ENCODE results near the gene TMCC2.

TMCC2 gene

GRCh38 chr1:205310976-205311704 lies 83.4 kb downstream of the TMCC2 start:
- H4K12ac ChIP-seq (ENCODE audit: low read depth, low read length): no peak overlapping the region
- H3K79me2 ChIP-seq (ENCODE audit: control insufficient read depth, insufficient read depth, low read length, poor library complexity): peaks cover 19% of the 10 kb centered on the region
- WGBS (ENCODE audit: extremely low coverage, insufficient coverage, insufficient read length): no CpG with 5 or more reads among the region's 8 CpGs
- peak overlapping the region; percentile 50 for H3K4ac ChIP-seq (ENCODE audit: low read depth, low read length)
- H3K23ac ChIP-seq (ENCODE audit: low read length): no peak overlapping the region
- no peak overlapping the region for H3K18ac ChIP-seq (ENCODE audit: low read length)
- H3K36me3 ChIP-seq (ENCODE audit: control insufficient read depth in 1 of 2, insufficient read depth in 2 of 2, low read length in 2 of 2): peaks cover 51 to 64% of the 10 kb centered on the region in 2 experiments
- no peak overlapping the region for H3K14ac ChIP-seq (ENCODE audit: low read length)
- H3K4me2 ChIP-seq (ENCODE audit: low read length): no peak overlapping the region
- H2AK5ac ChIP-seq (ENCODE audit: low read length): no peak overlapping the region
- no peak overlapping the region for H3K9ac ChIP-seq (ENCODE audit: low read length)
- no peak overlapping the region for H2BK120ac ChIP-seq (ENCODE audit: insufficient read depth, low read length, poor library complexity)
- H4K91ac ChIP-seq (ENCODE audit: low read depth, low read length): no peak overlapping the region
- H2BK12ac ChIP-seq (ENCODE audit: low read length): no peak overlapping the region
- H3K79me1 ChIP-seq (ENCODE audit: low read length): peaks cover 9% of the 10 kb centered on the region
- no peak overlapping the region for H2BK5ac ChIP-seq (ENCODE audit: low read depth, low read length, poor library complexity)
- no peak overlapping the region for H3K27ac ChIP-seq (ENCODE audit: low read depth, low read length)
- H3K4me3 ChIP-seq (ENCODE audit: low read depth, low read length): no peak overlapping the region
- H3K9me3 ChIP-seq (ENCODE audit: insufficient read depth, low read depth, low read length): no peaks in the 10 kb centered on the region
- H4K8ac ChIP-seq (ENCODE audit: low read depth, low read length): no peak overlapping the region
- no peaks in the 10 kb centered on the region for H3K27me3 ChIP-seq (ENCODE audit: insufficient read depth, low read length)
- H2AFZ ChIP-seq (ENCODE audit: insufficient read depth, low read length, poor library complexity): no peak overlapping the region
- peaks cover 13 to 15% of the 10 kb centered on the region in 2 experiments for H3K4me1 ChIP-seq (ENCODE audit: control insufficient read depth in 1 of 2, insufficient read depth in 2 of 2, low read length in 2 of 2)
- DNase-seq: peak in 1 of 2 donors; percentile 5

- peaks cover 9% of the 10 kb centered on the region for H3K79me1 ChIP-seq (ENCODE audit: low read length)
- H2AK5ac ChIP-seq (ENCODE audit: low read length): no peak overlapping the region
- peak overlapping the region; percentile 7 for H2BK120ac ChIP-seq (ENCODE audit: insufficient read depth, low read length, poor library complexity)
- H3K27ac ChIP-seq (ENCODE audit: low read depth, low read length): peak overlapping the region; percentile 52
- no peak for DNase-seq
- no peak overlapping the region for H2BK12ac ChIP-seq (ENCODE audit: low read length)
- peak overlapping the region; percentile 97 for H3K4ac ChIP-seq (ENCODE audit: low read depth, low read length)
- no peak overlapping the region for H3K23ac ChIP-seq (ENCODE audit: low read length)
- no peaks in the 10 kb centered on the region for H3K9me3 ChIP-seq (ENCODE audit: insufficient read depth, low read depth, low read length)
- peak overlapping the region; percentile 5 for H3K14ac ChIP-seq (ENCODE audit: low read length)
- H3K18ac ChIP-seq (ENCODE audit: low read length): peak overlapping the region; percentile 10
- H3K4me3 ChIP-seq (ENCODE audit: low read depth, low read length): no peak overlapping the region
- WGBS (ENCODE audit: extremely low coverage, insufficient coverage, insufficient read length): 100% methylated on average over 1 of the region's 10 CpGs
- no peaks in the 10 kb centered on the region for H3K27me3 ChIP-seq (ENCODE audit: insufficient read depth, low read length)
- peak overlapping the region; percentile 8 for H2BK5ac ChIP-seq (ENCODE audit: low read depth, low read length, poor library complexity)
- H3K4me1 ChIP-seq (ENCODE audit: control insufficient read depth in 1 of 2, insufficient read depth in 2 of 2, low read length in 2 of 2): peaks cover 26% of the 10 kb centered on the region in 2 experiments
- peak overlapping the region; percentile 21 for H4K91ac ChIP-seq (ENCODE audit: low read depth, low read length)
- H3K9ac ChIP-seq (ENCODE audit: low read length): no peak overlapping the region
- H3K36me3 ChIP-seq (ENCODE audit: control insufficient read depth in 1 of 2, insufficient read depth in 2 of 2, low read length in 2 of 2): peaks cover 38 to 56% of the 10 kb centered on the region in 2 experiments
- no peak overlapping the region for H4K12ac ChIP-seq (ENCODE audit: low read depth, low read length)
- H3K4me2 ChIP-seq (ENCODE audit: low read length): peak overlapping the region; percentile 48
- H3K79me2 ChIP-seq (ENCODE audit: control insufficient read depth, insufficient read depth, low read length, poor library complexity): peaks cover 35% of the 10 kb centered on the region
- no peak overlapping the region for H2AFZ ChIP-seq (ENCODE audit: insufficient read depth, low read length, poor library complexity)
- peak overlapping the region; percentile 7 for H4K8ac ChIP-seq (ENCODE audit: low read depth, low read length)
Observed at GRCh38 chr1:205312866-205313562, 85.3 kb downstream of the TMCC2 start.

GRCh38 chr1:205313563-205314308 lies 86.0 kb downstream of the TMCC2 start:
- peak overlapping the region; percentile 73 for H2AK5ac ChIP-seq (ENCODE audit: low read length)
- H3K36me3 ChIP-seq (ENCODE audit: control insufficient read depth in 1 of 2, insufficient read depth in 2 of 2, low read length in 2 of 2): peaks cover 36 to 52% of the 10 kb centered on the region in 2 experiments
- H4K91ac ChIP-seq (ENCODE audit: low read depth, low read length): peak overlapping the region; percentile 21
- peak overlapping the region; percentile 8 for H2BK5ac ChIP-seq (ENCODE audit: low read depth, low read length, poor library complexity)
- H3K4me3 ChIP-seq (ENCODE audit: low read depth, low read length): no peak overlapping the region
- no peak overlapping the region for H3K9ac ChIP-seq (ENCODE audit: low read length)
- H4K12ac ChIP-seq (ENCODE audit: low read depth, low read length): peak overlapping the region; percentile 35
- H3K14ac ChIP-seq (ENCODE audit: low read length): peak overlapping the region; percentile 51
- peaks cover 9% of the 10 kb centered on the region for H3K79me1 ChIP-seq (ENCODE audit: low read length)
- no peaks in the 10 kb centered on the region for H3K27me3 ChIP-seq (ENCODE audit: insufficient read depth, low read length)
- no CpG with 5 or more reads among the region's 21 CpGs for WGBS (ENCODE audit: extremely low coverage, insufficient coverage, insufficient read length)
- H3K79me2 ChIP-seq (ENCODE audit: control insufficient read depth, insufficient read depth, low read length, poor library complexity): peaks cover 43% of the 10 kb centered on the region
- H3K4me1 ChIP-seq (ENCODE audit: control insufficient read depth in 1 of 2, insufficient read depth in 2 of 2, low read length in 2 of 2): peaks cover 33 to 34% of the 10 kb centered on the region in 2 experiments
- peak overlapping the region; percentile 7 for H2BK120ac ChIP-seq (ENCODE audit: insufficient read depth, low read length, poor library complexity)
- no peaks in the 10 kb centered on the region for H3K9me3 ChIP-seq (ENCODE audit: insufficient read depth, low read depth, low read length)
- no peak overlapping the region for H3K23ac ChIP-seq (ENCODE audit: low read length)
- peak overlapping the region; percentile 48 for H3K4me2 ChIP-seq (ENCODE audit: low read length)
- peak overlapping the region; percentile 97 for H3K4ac ChIP-seq (ENCODE audit: low read depth, low read length)
- peak overlapping the region; percentile 56 for H3K18ac ChIP-seq (ENCODE audit: low read length)
- peak overlapping the region; percentile 7 for H4K8ac ChIP-seq (ENCODE audit: low read depth, low read length)
- DNase-seq: peak in 1 of 2 donors; percentile 53
- H3K27ac ChIP-seq (ENCODE audit: low read depth, low read length): peak overlapping the region; percentile 52
- peak overlapping the region; percentile 57 for H2AFZ ChIP-seq (ENCODE audit: insufficient read depth, low read length, poor library complexity)
- H2BK12ac ChIP-seq (ENCODE audit: low read length): peak overlapping the region; percentile 37

GRCh38 chr1:205315008-205315618 lies 87.4 kb downstream of the TMCC2 start:
- no peak overlapping the region for H2BK5ac ChIP-seq (ENCODE audit: low read depth, low read length, poor library complexity)

More at GRCh38 chr1:205315008-205315618, 87.4 kb downstream of the TMCC2 start:
- WGBS (ENCODE audit: extremely low coverage, insufficient coverage, insufficient read length): no CpG with 5 or more reads among the region's 5 CpGs
- Histone ChIP-seq H4K8ac (ENCODE audit: low read depth, low read length) (no peak overlapping the region), H3K27ac (ENCODE audit: low read depth, low read length) (no peak overlapping the region), H2AFZ (ENCODE audit: insufficient read depth, low read length, poor library complexity) (no peak overlapping the region), H3K4me1 (ENCODE audit: control insufficient read depth in 1 of 2, insufficient read depth in 2 of 2, low read length in 2 of 2) (peaks cover 40 to 41% of the 10 kb centered on the region in 2 experiments), H3K4me3 (ENCODE audit: low read depth, low read length) (no peak overlapping the region), H3K36me3 (ENCODE audit: control insufficient read depth in 1 of 2, insufficient read depth in 2 of 2, low read length in 2 of 2) (peaks cover 29 to 38% of the 10 kb centered on the region in 2 experiments), H2BK12ac (ENCODE audit: low read length) (no peak overlapping the region), H3K9ac (ENCODE audit: low read length) (no peak overlapping the region), H3K79me2 (ENCODE audit: control insufficient read depth, insufficient read depth, low read length, poor library complexity) (peaks cover 53% of the 10 kb centered on the region), H4K91ac (ENCODE audit: low read depth, low read length) (no peak overlapping the region), H2AK5ac (ENCODE audit: low read length) (no peak overlapping the region), H3K23ac (ENCODE audit: low read length) (no peak overlapping the region), H3K4ac (ENCODE audit: low read depth, low read length) (peak overlapping the region; percentile 2), H3K27me3 (ENCODE audit: insufficient read depth, low read length) (no peaks in the 10 kb centered on the region), H3K18ac (ENCODE audit: low read length) (no peak overlapping the region), H4K12ac (ENCODE audit: low read depth, low read length) (no peak overlapping the region), H3K9me3 (ENCODE audit: insufficient read depth, low read depth, low read length) (no peaks in the 10 kb centered on the region), H3K4me2 (ENCODE audit: low read length) (no peak overlapping the region), H2BK120ac (ENCODE audit: insufficient read depth, low read length, poor library complexity) (no peak overlapping the region), H3K79me1 (ENCODE audit: low read length) (peaks cover 14% of the 10 kb centered on the region), H3K14ac (ENCODE audit: low read length) (no peak overlapping the region)
- DNase-seq: no peak
